DND-41 (cell line): ENCODE measurements around the gene MAPK1.

Experiments
- EZH2 ChIP-seq: IDR thresholded peaks from 3 replicates; pipeline ENCODE4 v1.6.1; 2012; ENCODE audit warnings: borderline replicate concordance, low read depth, mild to moderate bottlenecking, moderate library complexity, low read length, inconsistent platforms; ENCODE audit not compliant: severe bottlenecking
- TF ChIP-seq, protein P1 (sequence below): IDR thresholded peaks from 2 replicates; pipeline ENCODE4 v1.5.1; 2012; ENCODE audit warnings: borderline replicate concordance, low read length, moderate library complexity, mild to moderate bottlenecking; ENCODE audit not compliant: poor library complexity, severe bottlenecking; ENCODE audit errors: extremely low read depth

DNA sequence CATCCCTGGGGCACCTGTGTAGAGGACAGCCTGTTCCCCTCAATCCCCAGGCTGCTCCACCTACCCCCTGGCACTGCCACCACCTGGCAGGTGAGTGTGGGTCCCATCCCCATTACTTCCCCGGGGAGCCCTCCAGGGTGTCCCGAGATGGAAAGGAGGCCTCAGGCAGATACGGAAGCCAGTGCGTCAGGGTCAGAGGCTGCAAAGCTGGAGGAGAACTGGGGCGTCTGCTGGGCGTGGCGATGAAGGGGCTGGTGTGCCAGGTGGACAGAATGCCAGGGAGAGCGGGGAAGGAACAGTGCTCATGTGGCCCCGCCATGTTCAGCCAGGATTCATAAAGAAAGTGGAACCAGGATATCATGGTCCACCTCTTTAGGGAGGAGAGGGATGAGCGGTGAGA lies 139.7 kb downstream of the MAPK1 start:
- no peak for TF ChIP-seq EZH2
- TF ChIP-seq, protein P1, sequence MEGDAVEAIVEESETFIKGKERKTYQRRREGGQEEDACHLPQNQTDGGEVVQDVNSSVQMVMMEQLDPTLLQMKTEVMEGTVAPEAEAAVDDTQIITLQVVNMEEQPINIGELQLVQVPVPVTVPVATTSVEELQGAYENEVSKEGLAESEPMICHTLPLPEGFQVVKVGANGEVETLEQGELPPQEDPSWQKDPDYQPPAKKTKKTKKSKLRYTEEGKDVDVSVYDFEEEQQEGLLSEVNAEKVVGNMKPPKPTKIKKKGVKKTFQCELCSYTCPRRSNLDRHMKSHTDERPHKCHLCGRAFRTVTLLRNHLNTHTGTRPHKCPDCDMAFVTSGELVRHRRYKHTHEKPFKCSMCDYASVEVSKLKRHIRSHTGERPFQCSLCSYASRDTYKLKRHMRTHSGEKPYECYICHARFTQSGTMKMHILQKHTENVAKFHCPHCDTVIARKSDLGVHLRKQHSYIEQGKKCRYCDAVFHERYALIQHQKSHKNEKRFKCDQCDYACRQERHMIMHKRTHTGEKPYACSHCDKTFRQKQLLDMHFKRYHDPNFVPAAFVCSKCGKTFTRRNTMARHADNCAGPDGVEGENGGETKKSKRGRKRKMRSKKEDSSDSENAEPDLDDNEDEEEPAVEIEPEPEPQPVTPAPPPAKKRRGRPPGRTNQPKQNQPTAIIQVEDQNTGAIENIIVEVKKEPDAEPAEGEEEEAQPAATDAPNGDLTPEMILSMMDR = no peak
